HUES64 (cell line): Measurements from ENCODE around the gene DRC1.
"Not testable (repeated sequence)": the region's sequence is repeated elsewhere in the genome, so short reads cannot be mapped to it uniquely, and the experiment has no call there.

Source experiments
- H3K27ac ChIP-seq: 2 replicates; pipeline ENCODE4 v1.7.0; 2013; ENCODE audit warnings: low read depth, low read length, inconsistent platforms
- H3K27me3 ChIP-seq: 2 replicates; pipeline ENCODE4 v1.6.1; 2013; ENCODE audit warnings: mild to moderate bottlenecking, low read length; ENCODE audit not compliant: insufficient read depth
- H3K36me3 ChIP-seq: 2 replicates; pipeline ENCODE4 v1.6.1; 2013; ENCODE audit warnings: mild to moderate bottlenecking, low read length; ENCODE audit not compliant: insufficient read depth
- H3K4me1 ChIP-seq: 2 replicates; pipeline ENCODE4 v1.6.1; 2013; ENCODE audit warnings: mild to moderate bottlenecking, low read length, moderate library complexity; ENCODE audit not compliant: insufficient read depth
- H3K4me3 ChIP-seq: 2 replicates; pipeline ENCODE4 v1.5.1; 2013; ENCODE audit warnings: mild to moderate bottlenecking, low read length, moderate library complexity
- H3K9ac ChIP-seq: 2 replicates; pipeline ENCODE4 v1.6.1; 2013; ENCODE audit warnings: mild to moderate bottlenecking, low read depth, low read length
- H3K9me3 ChIP-seq: 2 replicates; pipeline ENCODE4 v1.6.1; 2013; ENCODE audit warnings: low read depth, low read length; ENCODE audit not compliant: insufficient read depth
- WGBS: fragments of 150-250, 120-280 bp; methylation state at CpG from one replicate; pipeline ENCODE4 v1.1.7; 2013; ENCODE audit warnings: missing lambda C conversion rate; 5-methylcytosine and 5-hydroxymethylcytosine counted together

Gene DRC1

DNA sequence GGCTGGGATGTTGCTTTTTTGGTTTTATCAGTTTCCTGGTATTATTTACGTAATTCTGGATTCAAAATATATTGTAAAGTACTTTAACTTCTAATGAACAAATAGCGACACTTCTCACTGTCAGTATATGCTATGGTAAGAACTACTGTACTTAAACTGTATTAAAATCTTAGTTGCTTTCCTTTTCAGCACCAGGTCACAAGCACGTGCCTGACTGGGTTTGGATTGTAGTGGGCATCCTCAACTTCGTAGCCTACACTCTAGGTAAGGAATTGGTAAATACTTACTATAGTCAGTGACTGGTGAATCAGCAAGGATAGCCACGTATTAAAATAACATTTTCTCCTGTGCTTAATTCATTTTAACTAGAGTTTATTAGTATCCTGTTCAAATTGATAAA, 34.8 kb upstream of the DRC1 start:
- H3K9ac ChIP-seq: no peak overlapping the region
- no peaks in the 10 kb centered on the region for H3K27me3 ChIP-seq
- H3K4me1 ChIP-seq: no peaks in the 10 kb centered on the region
- H3K4me3 ChIP-seq: no peak overlapping the region
- no peak overlapping the region for H3K27ac ChIP-seq
- peaks cover 3% of the 10 kb centered on the region; the same call in 1 of the 2 replicates for H3K9me3 ChIP-seq
- WGBS: 94% methylated on average over 3 of the region's 5 CpGs
- H3K36me3 ChIP-seq: peaks cover 56% of the 10 kb centered on the region

DNA sequence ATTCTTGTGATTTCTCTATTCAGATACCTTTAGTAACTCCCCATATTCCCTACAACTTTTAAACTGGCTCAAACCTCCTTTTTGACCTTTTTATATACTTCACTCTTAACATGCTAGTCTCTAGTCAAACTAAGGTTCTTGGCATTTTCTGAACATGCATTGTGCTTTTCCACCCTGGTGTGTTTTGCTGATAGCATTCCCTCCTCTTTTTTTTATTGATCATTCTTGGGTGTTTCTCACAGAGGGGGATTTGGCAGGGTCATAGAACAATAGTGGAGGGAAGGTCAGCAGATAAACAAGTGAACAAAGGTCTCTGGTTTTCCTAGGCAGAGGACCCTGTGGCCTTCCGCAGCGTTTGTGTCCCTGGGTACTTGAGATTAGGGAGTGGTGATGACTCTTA, 32.1 kb upstream of the DRC1 start:
- H3K9me3 ChIP-seq, H3K9ac ChIP-seq, H3K27me3 ChIP-seq, H3K4me1 ChIP-seq, H3K27ac ChIP-seq, H3K4me3 ChIP-seq: not testable (repeated sequence)
- no CpG with 5 or more reads among the region's 2 CpGs for WGBS
- H3K36me3 ChIP-seq: peaks cover 74% of the 10 kb centered on the region

DNA sequence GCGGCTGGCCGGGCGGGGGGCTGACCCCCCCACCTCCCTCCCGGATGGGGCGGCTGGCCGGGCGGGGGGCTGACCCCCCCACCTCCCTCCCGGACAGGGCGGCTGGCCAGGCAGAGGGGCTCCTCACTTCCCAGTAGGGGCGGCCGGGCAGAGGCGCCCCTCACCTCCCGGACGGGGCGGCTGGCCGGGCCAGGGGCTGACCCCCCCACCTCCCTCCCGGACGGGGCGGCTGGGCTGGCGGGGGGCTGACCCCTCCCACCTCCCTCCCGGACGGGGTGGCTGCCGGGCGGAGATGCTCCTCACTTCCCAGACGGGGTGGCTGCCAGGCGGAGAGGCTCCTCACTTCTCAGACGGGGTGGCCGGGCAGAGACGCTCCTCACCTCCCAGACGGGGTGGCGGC, 30.8 kb upstream of the DRC1 start:
- H3K36me3 ChIP-seq: peaks cover 76% of the 10 kb centered on the region
- H3K27ac ChIP-seq: not testable (repeated sequence)
- 95% methylated on average over 19 of the region's 31 CpGs for WGBS

DNA sequence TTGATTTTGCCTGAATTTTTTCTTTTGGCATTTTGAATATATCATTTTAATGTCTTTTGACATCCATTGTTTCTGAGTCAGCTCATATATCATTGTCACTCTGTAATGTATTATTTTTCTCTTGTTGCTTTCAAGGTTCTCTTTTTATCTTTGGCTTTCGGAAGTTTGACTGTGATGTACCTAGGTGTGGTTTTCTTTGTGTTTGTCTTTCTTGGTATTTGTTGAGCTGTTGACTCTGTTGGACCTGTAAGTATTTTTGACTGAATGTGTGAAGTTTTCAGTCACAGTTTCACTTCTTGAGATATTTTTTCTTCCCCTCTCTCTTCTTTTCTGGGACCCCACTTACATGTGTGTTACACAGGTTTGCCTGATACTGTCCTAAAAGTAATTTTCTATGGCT, 24.9 kb upstream of the DRC1 start:
- Histone ChIP-seq H3K36me3 (peaks cover 92% of the 10 kb centered on the region), H3K9ac (no peak overlapping the region), H3K27me3 (no peaks in the 10 kb centered on the region), H3K27ac (no peak overlapping the region), H3K4me3 (no peak overlapping the region), H3K4me1 (no peaks in the 10 kb centered on the region), H3K9me3 (peaks cover 1% of the 10 kb centered on the region; the same call in 1 of the 2 replicates)
- 100% methylated on average over 1 of the region's 1 CpG for WGBS

More for the DNA sequence above, 30.8 kb upstream of the DRC1 start:
- not testable (repeated sequence) for H3K27me3 ChIP-seq, H3K9me3 ChIP-seq, H3K4me1 ChIP-seq, H3K9ac ChIP-seq, H3K4me3 ChIP-seq

DNA sequence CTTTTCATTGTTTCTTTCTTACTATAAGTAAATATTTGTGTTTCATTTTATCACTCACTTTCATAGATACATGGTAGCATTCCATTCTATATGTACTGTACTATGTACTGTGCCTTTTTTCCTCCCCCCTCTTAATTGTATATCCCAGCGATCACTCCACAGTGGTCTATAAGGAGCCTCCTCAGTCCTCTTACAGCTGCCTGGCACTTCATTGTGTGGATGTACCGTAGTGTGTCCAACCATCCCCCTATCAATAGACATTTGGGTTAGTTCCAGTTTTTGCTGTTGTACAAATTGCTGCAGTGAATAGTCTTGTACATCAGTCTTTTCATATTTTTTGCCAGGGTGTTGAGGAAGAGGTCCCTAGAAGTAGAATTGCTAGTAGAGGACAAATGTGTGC, 21.4 kb upstream of the DRC1 start:
- Histone ChIP-seq H3K27ac (no peak overlapping the region), H3K4me1 (no peaks in the 10 kb centered on the region), H3K9me3 (no peaks in the 10 kb centered on the region), H3K4me3 (no peak overlapping the region), H3K36me3 (peaks cover 85% of the 10 kb centered on the region), H3K27me3 (no peaks in the 10 kb centered on the region), H3K9ac (no peak overlapping the region)
- 100% methylated on average over 2 of the region's 2 CpGs for WGBS

DNA sequence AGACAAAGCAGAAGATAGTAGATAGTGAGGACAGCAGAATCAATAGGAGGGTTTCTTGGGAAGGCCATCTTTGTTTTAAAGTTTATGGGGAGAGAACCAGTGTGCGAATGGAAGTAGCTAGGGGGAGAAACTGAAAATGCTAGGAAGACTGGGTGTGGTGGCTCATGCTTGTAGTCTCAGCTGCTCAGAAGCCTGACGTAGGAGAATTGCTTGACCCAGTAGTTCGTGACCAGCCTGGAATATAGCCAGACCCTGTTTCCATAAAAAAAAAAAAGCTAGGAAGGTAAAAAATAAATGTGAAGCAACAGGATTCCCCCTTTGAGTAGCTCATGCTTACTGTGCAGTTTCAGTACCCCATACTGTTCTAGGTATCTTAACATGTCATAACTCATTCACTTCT, 19.2 kb upstream of the DRC1 start:
- H3K9me3 ChIP-seq: no peaks in the 10 kb centered on the region
- H3K27ac ChIP-seq: no peak overlapping the region
- no peaks in the 10 kb centered on the region for H3K27me3 ChIP-seq
- 93% methylated on average over 3 of the region's 3 CpGs for WGBS
- no peak overlapping the region for H3K9ac ChIP-seq
- H3K4me3 ChIP-seq: no peak overlapping the region
- peaks cover 85% of the 10 kb centered on the region for H3K36me3 ChIP-seq
- H3K4me1 ChIP-seq: no peaks in the 10 kb centered on the region

DNA sequence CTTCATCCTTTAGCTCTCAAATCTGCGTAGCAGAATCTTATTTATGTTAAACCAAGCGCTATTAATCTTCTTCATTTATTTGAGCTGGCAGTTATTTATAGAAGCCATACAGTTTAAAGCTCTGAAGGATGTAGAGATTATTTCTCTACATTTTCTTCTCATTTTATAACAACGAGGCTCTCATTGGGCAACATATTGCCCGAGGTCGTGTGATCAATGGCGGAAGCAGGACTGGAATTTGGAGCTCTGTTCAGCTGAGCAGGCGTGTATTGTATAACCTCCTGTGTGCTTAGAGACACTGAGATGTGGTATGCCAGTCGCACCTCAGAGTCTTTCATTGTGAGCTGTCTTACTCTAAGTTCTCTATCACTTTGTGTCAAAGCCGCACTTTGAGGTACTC, 17.5 kb upstream of the DRC1 start:
- 95% methylated on average over 8 of the region's 9 CpGs for WGBS
- H3K9ac ChIP-seq: no peak overlapping the region
- H3K27me3 ChIP-seq: no peaks in the 10 kb centered on the region
- no peak overlapping the region for H3K4me3 ChIP-seq
- H3K9me3 ChIP-seq: no peaks in the 10 kb centered on the region
- no peak overlapping the region for H3K27ac ChIP-seq
- H3K36me3 ChIP-seq: peaks cover 85% of the 10 kb centered on the region
- H3K4me1 ChIP-seq: no peaks in the 10 kb centered on the region

DNA sequence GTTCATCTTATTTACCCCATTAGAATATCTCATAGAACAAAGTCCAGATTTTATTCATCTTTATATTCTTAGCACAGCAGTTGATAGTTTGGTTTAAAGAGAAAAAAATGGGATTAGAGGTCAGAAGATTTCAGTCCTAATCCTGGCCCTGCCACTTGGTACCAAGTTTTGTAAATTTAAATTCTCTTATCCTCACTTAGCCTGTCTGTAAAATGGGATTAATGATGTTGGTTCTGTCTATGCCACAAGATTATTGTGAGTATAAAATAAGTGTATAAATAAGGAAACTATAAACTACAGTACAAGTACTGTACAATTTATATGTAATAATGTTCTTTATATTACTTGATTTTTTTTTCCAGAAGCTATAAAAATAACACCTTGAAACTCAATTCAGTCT, 17.1 kb upstream of the DRC1 start:
- no peak overlapping the region for H3K9ac ChIP-seq
- H3K4me1 ChIP-seq: no peaks in the 10 kb centered on the region
- H3K27me3 ChIP-seq: no peaks in the 10 kb centered on the region
- H3K27ac ChIP-seq: no peak overlapping the region
- peaks cover 86% of the 10 kb centered on the region for H3K36me3 ChIP-seq
- no peaks in the 10 kb centered on the region for H3K9me3 ChIP-seq
- H3K4me3 ChIP-seq: no peak overlapping the region

DNA sequence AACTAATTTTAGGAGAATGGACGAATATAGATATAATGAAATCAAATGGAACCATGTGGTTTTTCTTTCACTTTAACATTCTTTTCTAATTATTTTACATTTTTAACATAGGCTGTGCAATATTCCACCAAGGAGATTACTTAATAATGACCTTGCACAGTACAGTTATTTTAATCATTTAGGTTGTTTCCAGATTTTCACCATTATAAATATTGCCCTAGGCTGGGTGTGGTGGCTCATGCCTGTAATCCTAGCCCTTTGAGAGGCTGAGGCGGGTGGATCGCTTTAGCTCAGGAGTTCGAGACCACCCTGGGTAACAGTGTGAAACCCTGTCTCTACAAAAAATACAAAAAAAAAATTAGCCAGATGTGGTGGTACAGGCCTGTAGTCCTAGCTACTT, 14.5 kb upstream of the DRC1 start:
- peaks cover 93% of the 10 kb centered on the region for H3K36me3 ChIP-seq

DNA sequence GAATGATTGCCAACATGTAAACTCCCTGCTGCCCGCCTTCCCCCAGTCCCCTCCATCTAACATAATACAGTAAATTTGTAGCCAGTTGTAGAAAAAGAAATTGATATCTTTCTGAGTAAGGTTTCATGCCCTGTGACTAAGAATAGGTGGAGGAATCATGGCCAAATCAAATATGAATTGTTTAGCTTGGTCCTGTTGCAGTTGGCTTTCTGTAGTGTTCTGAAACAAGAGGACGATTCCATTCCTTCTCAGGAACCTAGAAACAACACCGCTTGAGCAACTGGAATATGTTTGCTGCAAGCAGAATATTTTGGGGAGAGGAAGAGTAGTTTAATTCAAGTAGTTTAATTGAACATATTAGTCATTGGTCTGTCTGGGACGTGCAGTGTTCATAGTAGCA, 7.0 kb upstream of the DRC1 start:
- no peaks in the 10 kb centered on the region for H3K9me3 ChIP-seq
- H3K9ac ChIP-seq: no peak overlapping the region
- H3K27ac ChIP-seq: no peak overlapping the region
- no peaks in the 10 kb centered on the region for H3K4me1 ChIP-seq
- 94% methylated on average over 3 of the region's 4 CpGs for WGBS
- H3K4me3 ChIP-seq: no peak overlapping the region
- H3K36me3 ChIP-seq: peaks cover 54% of the 10 kb centered on the region
- H3K27me3 ChIP-seq: no peaks in the 10 kb centered on the region

More for the DNA sequence above, 14.5 kb upstream of the DRC1 start:
- Histone ChIP-seq H3K9me3 (no peaks in the 10 kb centered on the region), H3K9ac (no peak overlapping the region), H3K27me3 (no peaks in the 10 kb centered on the region), H3K4me1 (no peaks in the 10 kb centered on the region), H3K27ac (no peak overlapping the region), H3K4me3 (no peak overlapping the region)
- 95% methylated on average over 3 of the region's 4 CpGs for WGBS

DNA sequence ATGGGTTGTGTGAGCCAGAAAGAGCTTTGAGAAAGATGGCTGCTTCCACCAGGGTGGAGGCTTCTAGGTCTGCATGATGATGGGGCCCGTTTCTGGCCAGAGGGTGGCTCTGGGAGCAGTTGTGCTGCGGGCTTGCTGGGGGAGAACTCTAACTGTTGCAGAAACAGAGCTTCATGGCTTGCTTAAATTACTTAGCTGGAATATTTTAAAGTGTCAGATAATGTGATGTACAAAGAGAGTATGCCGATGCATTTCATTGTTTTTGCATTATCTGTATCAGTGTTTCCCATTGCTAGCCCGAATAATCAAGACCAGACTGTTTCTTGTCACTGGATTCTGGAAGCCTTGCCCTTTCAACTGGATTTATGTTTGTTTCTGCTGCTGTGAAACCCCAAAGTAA, 6.3 kb upstream of the DRC1 start:
- no peaks in the 10 kb centered on the region for H3K4me1 ChIP-seq
- no peaks in the 10 kb centered on the region for H3K9me3 ChIP-seq
- peaks cover 47% of the 10 kb centered on the region for H3K36me3 ChIP-seq
- H3K4me3 ChIP-seq: no peak overlapping the region
- 87% methylated on average over 4 of the region's 4 CpGs for WGBS
- H3K9ac ChIP-seq: no peak overlapping the region
- H3K27ac ChIP-seq: no peak overlapping the region
- H3K27me3 ChIP-seq: no peaks in the 10 kb centered on the region

DNA sequence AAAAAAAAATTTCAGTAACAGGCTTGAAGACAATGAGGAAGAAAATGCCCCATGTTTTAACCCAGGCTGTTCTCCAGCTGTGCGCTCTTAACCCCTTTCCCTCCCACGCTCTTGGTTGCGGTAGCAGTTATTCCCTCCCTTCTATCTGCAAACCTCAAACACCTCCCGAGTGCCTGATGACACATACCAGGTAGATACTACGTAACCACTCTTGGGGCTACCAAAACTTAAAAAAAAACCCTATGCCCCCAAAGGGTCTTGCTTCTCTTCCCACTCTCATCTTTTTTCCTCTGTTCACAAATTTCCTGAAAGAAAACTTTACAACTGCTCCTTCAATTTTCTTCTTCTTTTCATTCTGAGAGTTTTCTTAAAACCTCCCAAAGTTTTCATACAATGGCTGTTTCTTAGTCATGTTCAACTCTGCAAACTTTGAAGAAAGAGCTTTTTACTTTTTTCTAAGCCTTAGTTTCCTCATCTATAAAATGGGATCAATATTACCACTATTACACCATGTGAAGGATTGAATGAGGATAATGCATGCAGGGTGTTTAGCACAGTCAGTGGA, 4.9 kb upstream of the DRC1 start:
- H3K9ac ChIP-seq: no peak overlapping the region
- H3K27ac ChIP-seq: no peak overlapping the region
- peaks cover 33% of the 10 kb centered on the region for H3K36me3 ChIP-seq
- WGBS: 90% methylated on average over 5 of the region's 5 CpGs
- H3K4me1 ChIP-seq: peaks cover 3% of the 10 kb centered on the region; the same call in 1 of the 2 replicates
- no peaks in the 10 kb centered on the region for H3K9me3 ChIP-seq
- H3K4me3 ChIP-seq: no peak overlapping the region
- H3K27me3 ChIP-seq: 0 out of 2 replicates have a peak, but pooled peaks cover 2% of the 10 kb centered on the region
